GM20431 (cell line): ENCODE results near the gene SOX21.

Experiments used
- in situ Hi-C: fragments of 300-500 bp; cut with MseI, MboI; formaldehyde crosslinking; loops from one replicate; pipeline ENCODE4 v1.15.0; 2020; ENCODE audit warnings: low sequenced_read_pairs; ENCODE audit not compliant: unreplicated experiment

SOX21 gene

GRCh38 chr13:94682229-94682628 lies 30.1 kb downstream of the SOX21 start:
- in situ Hi-C loops = loop anchor here (25.0 kb wide), 1 partner anchor 480 kb away; no protein-coding TSS in a partner anchor

DNA sequence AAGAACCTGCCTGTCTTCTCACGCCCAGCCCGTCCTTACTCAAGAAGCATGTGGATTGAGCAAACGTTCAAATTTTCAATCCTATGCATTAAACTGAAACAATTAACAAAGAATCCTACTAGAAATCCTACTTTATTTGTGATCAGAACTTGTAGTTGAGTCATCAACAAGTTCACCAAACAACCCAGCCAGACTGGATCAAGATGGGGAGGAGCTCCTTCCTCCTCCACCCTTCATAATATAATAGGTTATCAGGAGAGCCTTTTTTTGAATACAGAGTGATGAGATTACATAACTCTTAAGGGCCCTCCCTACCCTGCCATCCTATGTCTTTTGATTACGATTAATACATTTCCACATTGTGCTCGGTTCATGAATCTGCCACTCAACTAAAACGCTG lies 32.7 kb downstream of the SOX21 start:
- in situ Hi-C loops = loop anchor here (25.0 kb wide), 1 partner anchor 483 kb away; no protein-coding TSS in a partner anchor

GRCh38 chr13:94678845-94679244 lies 33.5 kb downstream of the SOX21 start:
- in situ Hi-C loops = loop anchor here (25.0 kb wide), 1 partner anchor 483 kb away; no protein-coding TSS in a partner anchor

DNA sequence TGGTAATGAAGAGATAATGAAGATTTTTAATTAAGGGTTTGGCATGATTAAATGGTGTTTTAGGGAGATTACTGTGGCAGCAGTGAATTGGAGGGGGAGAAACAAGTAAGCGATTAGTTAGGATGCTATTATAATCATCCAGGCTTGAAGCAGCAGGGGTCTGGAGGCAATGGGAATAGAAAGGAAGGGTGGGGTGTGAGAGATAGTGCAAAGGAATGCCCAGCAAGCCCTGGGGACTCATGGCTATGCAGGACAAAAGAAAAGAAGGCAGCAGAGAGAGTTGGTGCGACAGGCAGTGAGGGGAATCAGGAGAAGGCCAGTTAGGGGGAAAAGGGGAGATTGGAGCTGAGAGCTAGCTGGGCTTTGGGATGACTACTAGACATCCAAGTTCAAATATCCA lies 34.5 kb downstream of the SOX21 start:
- in situ Hi-C loops = loop anchor here (25.0 kb wide), 1 partner anchor 485 kb away; no protein-coding TSS in a partner anchor

GRCh38 chr13:94674609-94675348 lies 37.6 kb downstream of the SOX21 start:
- in situ Hi-C loops = loop anchor here (25.0 kb wide), 2 partner anchors 488 to 738 kb away; no protein-coding TSS in a partner anchor

DNA sequence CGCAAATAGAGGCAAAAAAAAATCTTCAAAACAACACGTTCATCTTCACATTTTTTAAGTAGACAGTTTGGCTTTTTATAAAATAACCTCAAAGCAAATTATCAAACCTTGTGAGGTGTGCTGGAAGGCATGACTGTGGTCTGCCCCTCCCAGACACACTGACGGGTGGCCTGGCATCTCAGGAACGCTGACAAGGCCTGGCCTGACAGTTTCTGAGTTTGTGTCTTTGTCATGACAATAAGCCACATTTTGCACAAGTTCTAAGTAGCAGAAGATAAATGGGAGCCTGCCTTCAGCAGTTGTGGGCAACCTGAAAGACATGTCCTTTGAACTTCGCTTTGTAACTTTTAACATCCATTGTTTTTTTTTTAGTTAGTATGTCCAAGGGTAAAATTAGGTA lies 38.5 kb downstream of the SOX21 start:
- in situ Hi-C loops = loop anchor here (25.0 kb wide), 1 partner anchor 738 kb away; no protein-coding TSS in a partner anchor

- in situ Hi-C loops = loop anchor here (25.0 kb wide), 1 partner anchor 740 kb away; no protein-coding TSS in a partner anchor
These were observed 39.9 kb downstream of the SOX21 start for GRCh38 chr13:94672400-94672799.

- in situ Hi-C loops = loop anchor here (25.0 kb wide), 1 partner anchor 745 kb away; no protein-coding TSS in a partner anchor
These were observed 45.2 kb downstream of the SOX21 start for GRCh38 chr13:94667190-94667589.

GRCh38 chr13:94666065-94666464 lies 46.3 kb downstream of the SOX21 start:
- in situ Hi-C loops = loop anchor here (25.0 kb wide), 1 partner anchor 746 kb away; no protein-coding TSS in a partner anchor

- in situ Hi-C loops = loop anchor here (25.0 kb wide), 1 partner anchor 747 kb away; no protein-coding TSS in a partner anchor
These were observed 47.5 kb downstream of the SOX21 start for GRCh38 chr13:94664889-94665288.

DNA sequence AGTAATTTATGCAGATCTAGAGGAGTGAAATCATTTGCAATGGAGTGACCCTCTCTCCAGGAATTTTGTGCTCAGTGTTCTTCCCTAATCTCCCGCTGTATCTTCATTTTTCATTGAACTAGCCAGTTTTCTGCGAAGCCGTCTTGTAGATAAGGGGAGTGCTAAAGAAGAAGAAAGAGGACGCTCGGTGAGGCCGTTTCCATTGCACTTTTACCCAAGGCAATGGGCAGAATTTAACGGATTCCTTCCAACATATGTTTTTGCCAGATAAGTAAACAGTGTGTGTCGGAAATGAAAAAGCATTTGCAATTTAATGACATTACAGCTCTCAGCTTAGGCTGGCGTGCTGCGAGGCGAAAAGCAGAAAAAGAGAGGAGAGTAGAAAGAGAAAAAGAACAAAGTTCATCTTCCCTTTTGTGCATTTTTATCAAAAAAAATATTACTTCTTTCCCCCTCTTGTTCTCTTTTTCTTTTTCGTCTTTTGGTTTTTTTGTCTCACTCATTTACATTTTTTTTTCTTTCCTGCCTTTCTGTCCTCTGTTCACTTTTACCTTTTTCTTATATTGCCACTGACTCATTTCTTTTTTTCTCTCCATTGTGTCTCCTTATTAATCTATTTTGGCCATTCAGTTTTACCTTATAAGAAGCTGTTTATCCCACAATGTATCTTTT lies 49.9 kb downstream of the SOX21 start:
- in situ Hi-C loops = loop anchor here (25.0 kb wide), 1 partner anchor 750 kb away; no protein-coding TSS in a partner anchor

DNA sequence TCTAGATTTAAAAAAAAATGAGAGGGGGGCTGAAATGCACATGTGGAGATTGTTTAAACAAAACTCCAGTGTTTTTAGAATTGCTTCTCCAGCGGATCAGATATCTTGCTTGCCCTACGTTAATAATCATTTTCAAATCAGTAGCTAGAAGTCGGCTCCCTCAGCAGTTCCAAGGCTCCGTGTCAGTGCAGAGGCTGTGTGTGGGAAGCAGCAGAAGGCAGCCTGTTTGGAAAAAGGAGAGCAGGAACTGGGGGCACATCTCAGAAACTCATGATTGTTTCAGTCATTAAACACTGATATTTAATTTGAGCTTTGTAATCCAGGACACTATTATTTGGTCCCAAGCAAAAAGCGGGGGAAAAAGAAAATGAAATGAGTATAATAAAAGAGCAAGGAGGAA lies 50.9 kb downstream of the SOX21 start:
- in situ Hi-C loops = loop anchor here (25.0 kb wide), 1 partner anchor 751 kb away; no protein-coding TSS in a partner anchor

- in situ Hi-C loops = loop anchor here (25.0 kb wide), 1 partner anchor 751 kb away; no protein-coding TSS in a partner anchor
These were observed 51.5 kb downstream of the SOX21 start for GRCh38 chr13:94660695-94661326.
